Fibroblast of mammary gland (primary cell): ENCODE data around the gene RASIP1.

Experiments used
- DNase-seq: peaks from one replicate; pipeline ENCODE4 v3.0.0-alpha.2; 2010; ENCODE audit warnings: low read depth
- H3K4me3 ChIP-seq: 2 replicates; pipeline ENCODE4 v1.5.1; 2011; ENCODE audit warnings: low read depth, mild to moderate bottlenecking, low read length, moderate library complexity; ENCODE audit not compliant: control insufficient read depth
- CTCF ChIP-seq: conservative IDR thresholded peaks from 2 replicates; pipeline ENCODE4 v1.5.1; 2011; ENCODE audit warnings: low read depth, low read length, inconsistent platforms; ENCODE audit not compliant: control insufficient read depth, insufficient read depth

Gene RASIP1

DNA sequence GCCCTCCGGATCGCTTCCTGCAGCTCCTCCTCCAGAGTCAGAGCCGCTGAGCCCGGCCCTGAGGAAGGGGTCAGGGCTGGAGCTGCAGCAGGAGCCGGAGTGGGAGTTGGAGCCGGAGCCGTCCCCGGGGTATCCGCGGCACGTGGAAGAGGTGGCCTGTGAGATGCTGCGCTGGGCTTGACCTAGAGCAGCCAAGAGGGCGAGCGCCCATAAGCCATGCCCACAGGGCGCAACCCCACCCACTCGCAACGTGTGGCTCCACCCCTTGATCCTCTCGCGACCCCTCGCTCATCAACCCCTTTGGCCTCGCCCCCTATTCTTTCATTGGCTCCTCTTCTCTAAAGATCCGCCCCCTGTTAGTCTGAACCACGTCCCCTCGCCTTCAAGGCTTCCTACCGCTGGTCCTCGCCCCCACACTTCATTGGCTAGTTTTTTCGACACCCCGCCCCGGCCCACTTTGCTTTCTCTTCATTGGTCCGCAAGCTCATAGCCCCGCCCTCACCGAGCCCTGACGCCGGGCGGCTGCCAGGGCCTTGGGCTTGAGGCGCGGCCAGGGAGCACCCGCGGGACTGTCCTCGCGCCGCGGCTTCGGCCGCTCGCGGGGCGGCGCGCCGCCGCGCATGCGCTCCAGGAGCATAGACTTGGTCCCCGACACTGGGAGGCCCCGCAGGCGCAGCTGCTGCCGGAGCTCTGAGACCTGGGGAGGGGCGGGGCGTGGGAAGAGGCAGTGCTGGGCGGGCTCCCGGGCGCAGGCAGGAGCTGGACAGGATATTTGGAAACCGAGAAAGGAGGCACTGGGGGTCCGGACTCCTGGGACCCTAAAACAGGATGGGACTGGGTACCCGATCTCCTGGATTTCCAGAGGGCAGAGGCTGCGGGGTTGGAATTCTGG, 26.3 kb downstream of the RASIP1 start:
- TF ChIP-seq CTCF, result no peak
- peak; percentile 98 for DNase-seq
- peak overlapping the region; percentile 73 for H3K4me3 ChIP-seq

GRCh38 chr19:48713041-48713863, 27.2 kb downstream of the RASIP1 start:
- DNase-seq, result no peak
- peak; percentile 24 for TF ChIP-seq CTCF

GRCh38 chr19:48711106-48711662, 29.2 kb downstream of the RASIP1 start:
- TF ChIP-seq CTCF, result no peak
- DNase-seq, result no peak
- H3K4me3 ChIP-seq, result no peak overlapping the region

More at GRCh38 chr19:48713041-48713863, 27.2 kb downstream of the RASIP1 start:
- H3K4me3 ChIP-seq, result peak overlapping the region; percentile 73

DNA sequence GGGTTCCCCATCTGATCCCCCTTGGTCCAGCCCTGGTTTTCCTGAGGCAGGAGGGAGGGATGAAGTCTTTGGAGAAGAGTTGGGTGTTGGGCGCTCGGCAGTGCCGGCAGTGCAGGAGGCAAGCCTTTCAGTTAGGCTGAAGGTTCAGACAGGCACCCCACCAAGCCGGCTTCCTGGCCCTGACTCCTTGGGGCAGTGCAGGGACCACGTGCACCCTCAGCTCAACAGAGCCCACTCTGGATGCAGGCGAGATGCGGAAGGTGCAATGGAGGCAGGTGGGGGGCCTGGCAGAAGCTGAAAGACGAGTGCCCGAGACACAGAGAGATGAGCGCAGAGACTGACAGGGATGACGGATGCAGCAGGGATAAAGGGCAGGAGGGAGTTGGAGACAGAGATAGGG, 31.9 kb downstream of the RASIP1 start:
- no peak for DNase-seq
- no peak overlapping the region for H3K4me3 ChIP-seq
- TF ChIP-seq CTCF, result no peak

DNA sequence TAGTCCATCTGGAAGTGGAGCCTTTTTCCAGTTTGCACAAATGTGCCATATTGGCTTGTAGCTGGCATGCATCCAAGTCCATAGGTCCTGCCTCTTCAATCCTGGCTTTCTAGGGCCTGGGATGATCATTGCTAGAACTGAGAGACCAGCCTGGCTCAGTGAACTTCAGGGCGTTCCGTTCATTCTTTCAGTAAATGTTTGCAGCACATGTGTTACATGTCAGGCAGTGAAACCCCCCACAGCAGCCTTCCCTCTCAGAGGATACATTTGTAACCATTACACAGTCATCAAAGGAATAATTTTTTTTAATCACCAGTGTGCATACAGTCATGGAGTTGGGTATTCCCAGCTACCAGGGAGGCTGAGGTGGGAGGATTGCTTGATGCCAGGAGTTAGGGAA, 35.0 kb downstream of the RASIP1 start:
- no peak overlapping the region for H3K4me3 ChIP-seq
- DNase-seq, result no peak
- no peak for TF ChIP-seq CTCF

GRCh38 chr19:48703316-48703715, 37.1 kb downstream of the RASIP1 start:
- no peak for DNase-seq
- no peak for TF ChIP-seq CTCF

More at GRCh38 chr19:48703316-48703715, 37.1 kb downstream of the RASIP1 start:
- H3K4me3 ChIP-seq, result no peak overlapping the region
